K562 treated with DMSO at 1 percent for 4 hours (cell line): ENCODE results near the gene CCDC102A. TPM values are rescaled to one million over a fixed set of nuclear protein-coding genes. Genes with fewer than 3 reads are reported as not detected.

ENCODE experiments used
- total RNA-seq: library from RNA; unstranded; fragments of 300-600 nt; gene quantifications from 2 replicates; pipeline ENCODE4 v1.2.3, GENCODE V29; 2022; ENCODE audit not compliant: insufficient read depth

CCDC102A gene
- 2.0 and 3.0 TPM in 2 replicates for total RNA-seq

DNA sequence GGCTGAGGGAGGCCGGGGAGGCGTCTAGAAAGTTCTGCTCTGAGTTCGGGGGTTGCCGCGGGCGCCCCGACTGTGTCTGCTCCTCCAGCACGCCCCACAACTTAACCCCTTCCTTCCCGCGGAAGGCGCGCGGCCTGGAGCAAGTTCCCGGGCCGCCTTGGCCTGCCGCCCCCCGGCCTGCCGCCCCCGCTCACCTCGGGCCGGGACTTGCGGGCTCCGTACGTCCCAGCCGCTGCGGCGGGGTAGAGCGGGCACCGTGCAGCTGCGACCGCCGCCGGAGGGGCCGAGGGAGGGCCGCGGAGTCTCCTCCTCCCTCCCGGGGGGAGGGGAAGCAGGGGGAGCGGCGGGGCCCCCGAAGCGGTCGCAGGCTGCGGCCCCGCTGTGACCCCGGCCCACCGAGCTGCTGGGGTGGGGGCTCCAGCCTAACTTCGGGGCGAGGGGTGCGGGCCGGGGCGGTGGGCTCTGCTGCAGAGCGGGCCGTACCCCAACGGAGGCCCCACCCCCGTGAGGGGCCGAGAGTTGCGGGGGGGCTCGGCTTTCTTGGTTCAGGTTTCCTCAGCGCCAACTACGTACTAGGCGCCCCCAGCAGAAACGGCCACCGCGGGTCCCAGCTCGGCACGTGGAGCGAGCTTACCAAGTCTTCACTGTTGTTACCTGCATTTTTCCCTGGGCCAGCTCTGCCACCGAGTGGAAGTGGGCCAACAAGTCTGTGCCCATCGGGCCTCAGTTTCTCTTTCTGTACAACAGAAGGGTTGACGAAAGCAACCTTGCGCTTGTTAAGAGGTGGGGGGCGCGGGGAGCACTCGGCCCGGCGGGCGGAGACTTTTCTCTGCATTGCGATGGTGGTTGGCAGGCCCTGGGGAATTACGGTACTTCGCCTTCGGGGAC, at the start of gene CCDC102A:
Gene CCDC102A (minus strand): TSS at position 266 of the 888 bp plus-strand sequence. CDS start 7,394 bp downstream, outside the sequence.

DNA sequence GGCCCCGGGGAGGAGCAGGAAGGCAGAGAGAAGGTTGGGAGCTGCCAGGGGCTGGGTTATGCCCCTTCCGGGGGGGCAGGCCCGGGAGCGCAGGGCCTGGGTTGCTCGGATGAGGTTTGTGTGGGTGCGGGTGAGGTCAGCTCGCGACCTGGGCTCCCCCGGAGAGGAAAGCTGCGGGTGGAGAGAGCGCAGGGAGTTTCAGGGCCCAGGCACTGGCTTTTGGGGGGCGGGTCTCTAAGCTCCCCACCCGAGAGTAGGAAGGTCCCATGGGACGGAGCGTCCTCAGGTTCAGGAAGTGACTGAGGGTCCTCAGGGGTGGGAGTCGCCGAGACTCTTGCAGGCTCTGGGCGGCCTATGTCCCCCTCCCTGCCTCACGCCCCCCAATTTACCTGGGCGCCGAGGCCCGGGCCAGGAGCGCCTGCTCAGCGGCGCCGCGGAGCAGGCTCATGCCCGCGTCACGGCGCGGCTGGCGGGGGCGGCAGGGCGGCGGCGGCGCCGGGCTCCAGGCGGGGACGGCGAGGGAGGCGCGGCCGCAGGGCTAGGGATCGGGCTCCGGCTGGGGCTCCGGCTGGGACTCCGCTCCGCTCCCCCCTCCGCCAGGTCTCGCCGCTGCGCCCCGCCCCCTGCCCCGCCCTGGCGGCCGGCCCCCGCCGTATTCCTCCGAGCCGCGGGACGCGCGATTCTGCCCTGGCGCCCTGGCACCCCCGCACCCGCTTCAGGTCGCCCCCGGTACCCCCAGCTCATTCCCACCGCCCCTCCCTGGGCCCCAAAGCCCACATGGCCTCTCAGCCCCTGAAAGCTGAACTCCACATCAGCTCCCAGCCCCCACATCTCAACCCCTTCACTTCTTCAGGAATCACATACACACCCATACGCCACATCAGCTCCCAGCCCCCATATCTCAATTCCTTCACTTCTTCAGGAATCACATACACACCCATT, 50.2 kb downstream of the CCDC102A start, which contains the start of gene DOK4:
Gene DOK4 (minus strand): TSS at position 578 of the 942 bp plus-strand sequence. CDS start 6,986 bp downstream, outside the sequence.

DNA sequence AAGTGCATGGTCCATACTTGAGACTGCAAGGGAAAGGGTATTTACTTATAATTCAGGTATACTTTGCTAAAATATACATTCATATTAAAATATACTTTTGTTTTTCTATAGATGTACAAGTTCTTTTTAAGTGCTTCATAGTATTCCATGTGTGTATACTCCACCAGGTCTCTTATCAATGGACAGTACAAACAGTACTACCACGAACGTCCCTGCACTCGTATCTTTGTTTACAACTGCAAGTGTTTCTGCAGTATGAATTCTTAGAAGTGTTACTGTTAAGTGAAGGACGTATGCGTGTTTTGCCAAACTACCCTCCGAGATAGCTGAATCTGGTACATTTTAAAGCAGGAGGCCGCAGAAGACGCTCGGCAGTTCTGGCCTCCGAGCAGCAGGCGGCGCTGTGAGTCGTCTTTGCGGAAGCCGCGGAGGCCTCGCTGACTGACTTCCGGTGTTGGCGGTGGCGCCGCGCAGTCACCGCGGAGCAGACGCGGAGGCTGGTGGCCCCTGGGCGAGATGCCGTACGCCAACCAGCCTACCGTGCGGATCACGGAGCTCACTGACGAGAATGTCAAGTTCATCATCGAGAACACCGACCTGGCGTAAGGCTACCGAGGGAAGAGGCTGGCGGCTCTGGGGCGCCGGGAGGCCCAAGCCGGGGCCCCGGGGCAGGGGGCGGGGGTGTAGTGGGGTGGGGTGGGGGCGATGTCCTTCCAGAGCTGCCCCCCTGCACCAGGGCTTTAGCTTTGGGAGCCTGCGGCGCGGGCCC, 74.0 kb downstream of the CCDC102A start, which contains the start of gene POLR2C:
Gene POLR2C (plus strand): TSS at position 471 of the 769 bp plus-strand sequence. CDS start 46 bp downstream, at position 517.

Other genes with a start within 250 kb of the CCDC102A start
- not detected in 2 replicates for gene CCL22, start 177.8 kb downstream of the CCDC102A start, total RNA-seq
- not detected in 2 replicates for gene CX3CL1, start 164.1 kb downstream of the CCDC102A start, total RNA-seq
- gene CCL17, start 131.8 kb downstream of the CCDC102A start, total RNA-seq = not detected in 2 replicates
- gene CIAPIN1, start 89.2 kb downstream of the CCDC102A start, total RNA-seq = 47.8 and 49.2 TPM in 2 replicates
- 39.8 and 48.8 TPM in 2 replicates for gene COQ9, start 89.1 kb downstream of the CCDC102A start, total RNA-seq
- 102 and 128 TPM in 2 replicates for gene POLR2C, start 73.9 kb downstream of the CCDC102A start, total RNA-seq
- 9.8 and 19.7 TPM in 2 replicates for gene DOK4, start 50.1 kb downstream of the CCDC102A start, total RNA-seq
- gene ADGRG5, start 6.1 kb upstream of the CCDC102A start, total RNA-seq = 0.33 and 0.53 TPM in 2 replicates
- gene ADGRG1, start 92.1 kb upstream of the CCDC102A start, total RNA-seq = 0.28 and 1.9 TPM in 2 replicates
- 0.79 and 6.4 TPM in 2 replicates for gene ADGRG3, start 131.7 kb upstream of the CCDC102A start, total RNA-seq
- not detected in 2 replicates for gene DRC7, start 158.2 kb upstream of the CCDC102A start, total RNA-seq
- 43.3 and 44.7 TPM in 2 replicates for gene KATNB1, start 199.2 kb upstream of the CCDC102A start, total RNA-seq